Progenitor cell of endocrine pancreas (in vitro differentiated cells): ENCODE data around the gene CD2AP. TPM values are rescaled to one million over a fixed set of nuclear protein-coding genes. Genes with fewer than 3 reads are reported as not detected.

ENCODE experiments used
- DNase-seq: peaks from one replicate; pipeline ENCODE4 v3.0.0; 2021; ENCODE audit warnings: low spot score; ENCODE audit not compliant: unreplicated experiment
- H3K27ac Mint-ChIP-seq: 2 replicates; pipeline ENCODE4 v1.8.0; 2021; ENCODE audit warnings: mild to moderate bottlenecking, moderate library complexity, mixed read lengths
- H3K27me3 Mint-ChIP-seq: 2 replicates; pipeline ENCODE4 v1.8.0; 2021; ENCODE audit warnings: mixed read lengths
- H3K36me3 Mint-ChIP-seq: 2 replicates; pipeline ENCODE4 v1.8.0; 2022; ENCODE audit warnings: mixed read lengths; ENCODE audit not compliant: insufficient read depth
- H3K4me1 Mint-ChIP-seq: 2 replicates; pipeline ENCODE4 v1.8.0; 2021; ENCODE audit warnings: low read depth, mixed read lengths
- H3K4me3 Mint-ChIP-seq: 2 replicates; pipeline ENCODE4 v1.8.0; 2021; ENCODE audit warnings: low read depth, mild to moderate bottlenecking, moderate library complexity, mixed read lengths
- H3K9me3 Mint-ChIP-seq: 2 replicates; pipeline ENCODE4 v1.8.0; 2021; ENCODE audit warnings: low read depth, mixed read lengths
- CTCF ChIP-seq: fragments of 200-600 bp; sonication (generic); IDR thresholded peaks from one replicate; pipeline ENCODE4 v1.5.0; 2021; ENCODE audit warnings: antibody characterized with exemption, mild to moderate bottlenecking; ENCODE audit not compliant: unreplicated experiment
- total RNA-seq: library from RNA; stranded (reverse); gene quantifications from 2 replicates; pipeline ENCODE4 v1.2.1, GENCODE V29; 2021

The CD2AP gene
- total RNA-seq, 1 donor from 2014 or later = 50.6 TPM

GRCh38 chr6:47628448-47629272, 151.1 kb downstream of the CD2AP start:
- Mint-ChIP-seq H3K27ac (no peak overlapping the region), H3K9me3 (no peaks in the 10 kb centered on the region), H3K4me1 (peaks cover 8% of the 10 kb centered on the region), H3K27me3 (no peaks in the 10 kb centered on the region), H3K36me3 (no peaks in the 10 kb centered on the region), H3K4me3 (no peak overlapping the region)
- TF ChIP-seq CTCF = no peak
- no peak for DNase-seq

GRCh38 chr6:47629954-47630353, 152.4 kb downstream of the CD2AP start:
- Mint-ChIP-seq H3K27ac (no peak overlapping the region), H3K36me3 (no peaks in the 10 kb centered on the region), H3K9me3 (peaks cover 2% of the 10 kb centered on the region), H3K4me1 (peaks cover 21% of the 10 kb centered on the region), H3K27me3 (no peaks in the 10 kb centered on the region), H3K4me3 (no peak overlapping the region)
- no peak for DNase-seq
- TF ChIP-seq CTCF = no peak

- TF ChIP-seq CTCF = no peak
- peaks cover 24% of the 10 kb centered on the region for H3K4me1 Mint-ChIP-seq
- H3K27ac Mint-ChIP-seq = no peak overlapping the region
- no peaks in the 10 kb centered on the region for H3K36me3 Mint-ChIP-seq
- no peaks in the 10 kb centered on the region for H3K27me3 Mint-ChIP-seq
- peaks cover 5% of the 10 kb centered on the region for H3K9me3 Mint-ChIP-seq
- no peak for DNase-seq
- H3K4me3 Mint-ChIP-seq = no peak overlapping the region
These were observed 153.0 kb downstream of the CD2AP start for GRCh38 chr6:47630587-47630986.

- Mint-ChIP-seq H3K36me3 (peaks cover 2% of the 10 kb centered on the region), H3K4me1 (peaks cover 24% of the 10 kb centered on the region), H3K27me3 (no peaks in the 10 kb centered on the region), H3K4me3 (no peak overlapping the region), H3K27ac (peak overlapping the region; percentile 65), H3K9me3 (peaks cover 7% of the 10 kb centered on the region)
- DNase-seq = no peak
- TF ChIP-seq CTCF = peak; percentile 67
These were observed 153.7 kb downstream of the CD2AP start for GRCh38 chr6:47631269-47631772.

- Mint-ChIP-seq H3K27ac (peak overlapping the region; percentile 65), H3K27me3 (no peaks in the 10 kb centered on the region), H3K4me3 (no peak overlapping the region), H3K36me3 (peaks cover 3% of the 10 kb centered on the region), H3K4me1 (peaks cover 24% of the 10 kb centered on the region), H3K9me3 (peaks cover 7% of the 10 kb centered on the region)
- TF ChIP-seq CTCF = no peak
- no peak for DNase-seq
These were observed 154.2 kb downstream of the CD2AP start for GRCh38 chr6:47631797-47632196.
